ENCODE measurements around the gene GPRC6A. TPM values are rescaled to one million over a fixed set of nuclear protein-coding genes. Genes with fewer than 3 reads are reported as not detected.

The GPRC6A gene
- total and polyA plus RNA-seq, 4 donors: not detected

DNA sequence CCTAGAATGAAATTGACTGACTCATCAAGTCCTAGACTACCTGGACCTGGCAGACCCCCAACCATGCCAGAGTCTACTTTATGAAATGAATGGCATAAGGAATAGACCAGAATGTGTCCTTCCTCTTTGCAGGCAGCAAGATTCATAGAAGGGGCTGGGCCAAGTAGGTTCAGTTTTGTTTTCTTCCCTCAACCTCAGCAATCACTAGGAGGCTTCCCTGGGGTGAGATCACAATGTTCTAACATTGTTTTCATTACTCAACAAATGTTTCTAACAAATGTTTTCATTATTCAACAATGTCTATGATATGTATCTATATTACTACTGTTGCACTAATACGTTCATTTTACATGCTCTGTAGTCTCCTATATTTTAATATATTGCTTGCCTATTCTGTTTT lies 55.0 kb downstream of the GPRC6A start:
- peaks cover 0 to 3% (median 0%) of the 10 kb centered on the region in 4 donors for H3K27me3 ChIP-seq (ENCODE audit: control insufficient read depth in 4 of 4, insufficient read depth in 4 of 4, low read length in 3 of 4)
- H3K27ac ChIP-seq (ENCODE audit: low read depth in 1 of 2, low read length in 2 of 2): no peak overlapping the region
- H3K9ac ChIP-seq (ENCODE audit: low read depth in 1 of 2, low read length in 2 of 2): no peak overlapping the region
- no peaks in the 10 kb centered on the region for H3K36me3 ChIP-seq (ENCODE audit: control insufficient read depth in 4 of 4, insufficient read depth in 3 of 4, low read depth in 1 of 4, low read length in 3 of 4)
- WGBS: 69% methylated on average over 1 of the region's 1 CpG
- no peak overlapping the region for H3K4me3 ChIP-seq (ENCODE audit: low read depth in 1 of 3, low read length in 3 of 3)
- no peak for TF ChIP-seq FOXA2 (IDR thresholded peaks at IDR 0.05)
- TF ChIP-seq GABPA (IDR thresholded peaks at IDR 0.05 in 1 of 2, conservative IDR thresholded peaks at IDR 0.05 in 1 of 2): no peak
- TF ChIP-seq RXRA (IDR thresholded peaks at IDR 0.05): no peak
- TF ChIP-seq, protein P1, sequence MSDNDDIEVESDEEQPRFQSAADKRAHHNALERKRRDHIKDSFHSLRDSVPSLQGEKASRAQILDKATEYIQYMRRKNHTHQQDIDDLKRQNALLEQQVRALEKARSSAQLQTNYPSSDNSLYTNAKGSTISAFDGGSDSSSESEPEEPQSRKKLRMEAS (IDR thresholded peaks at IDR 0.05): no peak
- no peak for TF ChIP-seq JUND (IDR thresholded peaks at IDR 0.05)
- TF ChIP-seq HNF4A (conservative IDR thresholded peaks at IDR 0.05): no peak
- no peak for TF ChIP-seq RAD21 (IDR thresholded peaks at IDR 0.05)
- TF ChIP-seq, protein P2, sequence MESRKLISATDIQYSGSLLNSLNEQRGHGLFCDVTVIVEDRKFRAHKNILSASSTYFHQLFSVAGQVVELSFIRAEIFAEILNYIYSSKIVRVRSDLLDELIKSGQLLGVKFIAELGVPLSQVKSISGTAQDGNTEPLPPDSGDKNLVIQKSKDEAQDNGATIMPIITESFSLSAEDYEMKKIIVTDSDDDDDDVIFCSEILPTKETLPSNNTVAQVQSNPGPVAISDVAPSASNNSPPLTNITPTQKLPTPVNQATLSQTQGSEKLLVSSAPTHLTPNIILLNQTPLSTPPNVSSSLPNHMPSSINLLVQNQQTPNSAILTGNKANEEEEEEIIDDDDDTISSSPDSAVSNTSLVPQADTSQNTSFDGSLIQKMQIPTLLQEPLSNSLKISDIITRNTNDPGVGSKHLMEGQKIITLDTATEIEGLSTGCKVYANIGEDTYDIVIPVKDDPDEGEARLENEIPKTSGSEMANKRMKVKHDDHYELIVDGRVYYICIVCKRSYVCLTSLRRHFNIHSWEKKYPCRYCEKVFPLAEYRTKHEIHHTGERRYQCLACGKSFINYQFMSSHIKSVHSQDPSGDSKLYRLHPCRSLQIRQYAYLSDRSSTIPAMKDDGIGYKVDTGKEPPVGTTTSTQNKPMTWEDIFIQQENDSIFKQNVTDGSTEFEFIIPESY (IDR thresholded peaks at IDR 0.05): no peak
- H3K9me3 ChIP-seq (ENCODE audit: control insufficient read depth in 4 of 4, low read length in 3 of 4): no peaks in the 10 kb centered on the region
- H3K4me1 ChIP-seq (ENCODE audit: control insufficient read depth in 4 of 4, insufficient read depth in 4 of 4, low read length in 3 of 4): no peaks in the 10 kb centered on the region
- DNase-seq (ENCODE audit: low spot score): no peak

DNA sequence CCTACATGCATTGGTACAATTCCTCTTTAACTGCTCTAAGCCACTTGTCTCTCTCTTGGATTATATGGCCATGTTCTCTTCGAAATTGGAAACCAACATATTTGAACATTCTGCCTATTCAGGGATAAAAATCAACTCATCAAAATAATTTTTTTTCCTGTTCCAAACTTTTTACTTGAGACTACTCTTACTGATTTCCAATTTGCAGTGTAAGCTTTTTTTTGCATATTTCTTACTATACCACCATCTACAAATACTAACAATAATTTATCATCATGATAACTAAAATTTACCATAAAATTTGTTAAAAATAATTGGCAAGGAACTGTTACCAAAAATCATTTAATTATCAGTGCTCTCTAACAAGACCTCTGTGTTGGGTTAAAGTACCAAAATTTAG lies 56.4 kb downstream of the GPRC6A start:
- Histone ChIP-seq H3K4me1 (ENCODE audit: control insufficient read depth in 4 of 4, insufficient read depth in 4 of 4, low read length in 3 of 4) (no peaks in the 10 kb centered on the region), H3K27ac (ENCODE audit: low read depth in 1 of 2, low read length in 2 of 2) (no peak overlapping the region), H3K9ac (ENCODE audit: low read depth in 1 of 2, low read length in 2 of 2) (no peak overlapping the region), H3K27me3 (ENCODE audit: control insufficient read depth in 4 of 4, insufficient read depth in 4 of 4, low read length in 3 of 4) (peaks cover 0 to 3% (median 0%) of the 10 kb centered on the region in 4 donors), H3K36me3 (ENCODE audit: control insufficient read depth in 4 of 4, insufficient read depth in 3 of 4, low read depth in 1 of 4, low read length in 3 of 4) (no peaks in the 10 kb centered on the region), H3K9me3 (ENCODE audit: control insufficient read depth in 4 of 4, low read length in 3 of 4) (no peaks in the 10 kb centered on the region), H3K4me3 (ENCODE audit: low read depth in 1 of 3, low read length in 3 of 3) (no peak overlapping the region)
- 62% methylated on average over 1 of the region's 1 CpG for WGBS
- TF ChIP-seq, protein P2 (IDR thresholded peaks at IDR 0.05): no peak
- no peak for TF ChIP-seq JUND (IDR thresholded peaks at IDR 0.05)
- TF ChIP-seq HNF4G (IDR thresholded peaks at IDR 0.05): no peak
- TF ChIP-seq, protein P1 (IDR thresholded peaks at IDR 0.05): no peak
- TF ChIP-seq, protein P3, sequence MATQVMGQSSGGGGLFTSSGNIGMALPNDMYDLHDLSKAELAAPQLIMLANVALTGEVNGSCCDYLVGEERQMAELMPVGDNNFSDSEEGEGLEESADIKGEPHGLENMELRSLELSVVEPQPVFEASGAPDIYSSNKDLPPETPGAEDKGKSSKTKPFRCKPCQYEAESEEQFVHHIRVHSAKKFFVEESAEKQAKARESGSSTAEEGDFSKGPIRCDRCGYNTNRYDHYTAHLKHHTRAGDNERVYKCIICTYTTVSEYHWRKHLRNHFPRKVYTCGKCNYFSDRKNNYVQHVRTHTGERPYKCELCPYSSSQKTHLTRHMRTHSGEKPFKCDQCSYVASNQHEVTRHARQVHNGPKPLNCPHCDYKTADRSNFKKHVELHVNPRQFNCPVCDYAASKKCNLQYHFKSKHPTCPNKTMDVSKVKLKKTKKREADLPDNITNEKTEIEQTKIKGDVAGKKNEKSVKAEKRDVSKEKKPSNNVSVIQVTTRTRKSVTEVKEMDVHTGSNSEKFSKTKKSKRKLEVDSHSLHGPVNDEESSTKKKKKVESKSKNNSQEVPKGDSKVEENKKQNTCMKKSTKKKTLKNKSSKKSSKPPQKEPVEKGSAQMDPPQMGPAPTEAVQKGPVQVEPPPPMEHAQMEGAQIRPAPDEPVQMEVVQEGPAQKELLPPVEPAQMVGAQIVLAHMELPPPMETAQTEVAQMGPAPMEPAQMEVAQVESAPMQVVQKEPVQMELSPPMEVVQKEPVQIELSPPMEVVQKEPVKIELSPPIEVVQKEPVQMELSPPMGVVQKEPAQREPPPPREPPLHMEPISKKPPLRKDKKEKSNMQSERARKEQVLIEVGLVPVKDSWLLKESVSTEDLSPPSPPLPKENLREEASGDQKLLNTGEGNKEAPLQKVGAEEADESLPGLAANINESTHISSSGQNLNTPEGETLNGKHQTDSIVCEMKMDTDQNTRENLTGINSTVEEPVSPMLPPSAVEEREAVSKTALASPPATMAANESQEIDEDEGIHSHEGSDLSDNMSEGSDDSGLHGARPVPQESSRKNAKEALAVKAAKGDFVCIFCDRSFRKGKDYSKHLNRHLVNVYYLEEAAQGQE (IDR thresholded peaks at IDR 0.05): no peak
- no peak for TF ChIP-seq YY1 (IDR thresholded peaks at IDR 0.05)
- no peak for TF ChIP-seq HNF4A (conservative IDR thresholded peaks at IDR 0.05)
- TF ChIP-seq EGR1 (IDR thresholded peaks at IDR 0.05; ENCODE audit: low read depth in 2 of 2): no peak
- TF ChIP-seq FOXA2 (IDR thresholded peaks at IDR 0.05): no peak
- no peak for TF ChIP-seq RXRA (IDR thresholded peaks at IDR 0.05)
- TF ChIP-seq TAF1 (conservative IDR thresholded peaks at IDR 0.05): no peak
- TF ChIP-seq SP1 (IDR thresholded peaks at IDR 0.05): no peak
- TF ChIP-seq, protein P4, sequence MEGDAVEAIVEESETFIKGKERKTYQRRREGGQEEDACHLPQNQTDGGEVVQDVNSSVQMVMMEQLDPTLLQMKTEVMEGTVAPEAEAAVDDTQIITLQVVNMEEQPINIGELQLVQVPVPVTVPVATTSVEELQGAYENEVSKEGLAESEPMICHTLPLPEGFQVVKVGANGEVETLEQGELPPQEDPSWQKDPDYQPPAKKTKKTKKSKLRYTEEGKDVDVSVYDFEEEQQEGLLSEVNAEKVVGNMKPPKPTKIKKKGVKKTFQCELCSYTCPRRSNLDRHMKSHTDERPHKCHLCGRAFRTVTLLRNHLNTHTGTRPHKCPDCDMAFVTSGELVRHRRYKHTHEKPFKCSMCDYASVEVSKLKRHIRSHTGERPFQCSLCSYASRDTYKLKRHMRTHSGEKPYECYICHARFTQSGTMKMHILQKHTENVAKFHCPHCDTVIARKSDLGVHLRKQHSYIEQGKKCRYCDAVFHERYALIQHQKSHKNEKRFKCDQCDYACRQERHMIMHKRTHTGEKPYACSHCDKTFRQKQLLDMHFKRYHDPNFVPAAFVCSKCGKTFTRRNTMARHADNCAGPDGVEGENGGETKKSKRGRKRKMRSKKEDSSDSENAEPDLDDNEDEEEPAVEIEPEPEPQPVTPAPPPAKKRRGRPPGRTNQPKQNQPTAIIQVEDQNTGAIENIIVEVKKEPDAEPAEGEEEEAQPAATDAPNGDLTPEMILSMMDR (IDR thresholded peaks at IDR 0.05; ENCODE audit: low read depth, low read length, missing input control): no peak
- TF ChIP-seq FOXA1 (IDR thresholded peaks at IDR 0.05): no peak
- no peak for TF ChIP-seq RAD21 (IDR thresholded peaks at IDR 0.05)
- no peak for TF ChIP-seq NR2F2 (IDR thresholded peaks at IDR 0.05)
- no peak for DNase-seq (ENCODE audit: low spot score)

Measured in liver (tissue), 9 donors.